Panc1 (cell line): ENCODE results near the gene CHRM1. TPM values are rescaled to one million over a fixed set of nuclear protein-coding genes. Genes with fewer than 3 reads are reported as not detected.

Experiments used
- ATAC-seq: fragments of 200-7000 bp; cut with Tn5 transposase; 2 replicates; pipeline ENCODE4 v1.9.1; 2020; ENCODE audit warnings: mild to moderate bottlenecking, moderate library complexity
- BruUV-seq: library from RNA; stranded (reverse); fragments of 400-500 nt; replicated peaks from 2 replicates; lab custom pipeline; 2021; lab: Mats Ljungman, UMichigan
- CTCF ChIA-PET: fragments of 300-600 bp; sonication (Branson Sonifier 250); formaldehyde crosslinking; loops from one replicate; lab custom pipeline; 2022; ENCODE audit warnings: antibody characterized with exemption; lab: Charles Lee
- POLR2A ChIA-PET: fragments of 300-600 bp; sonication (Branson Sonifier 250); formaldehyde crosslinking; loops from one replicate; lab custom pipeline; 2022; ENCODE audit warnings: antibody characterized with exemption; lab: Charles Lee
- DNase-seq: peaks from one replicate; pipeline ENCODE4 v3.0.0-alpha.2; 2010; ENCODE audit warnings: low read depth, low spot score
- H3K27ac ChIP-seq: 2 replicates; pipeline ENCODE4 v1.5.1; 2011; ENCODE audit warnings: mild to moderate bottlenecking, low read length, inconsistent platforms
- H3K27me3 ChIP-seq: fragments of 200-500 bp; sonication (Bioruptor generic); 2 replicates; pipeline ENCODE4 v1.6.0; 2014; ENCODE audit warnings: low read length, inconsistent platforms; ENCODE audit not compliant: control insufficient read depth, insufficient read depth
- H3K36me3 ChIP-seq: fragments of 200-500 bp; sonication (Bioruptor generic); 2 replicates; pipeline ENCODE4 v1.5.1; 2014; ENCODE audit warnings: inconsistent platforms, mild to moderate bottlenecking, low read length, moderate library complexity; ENCODE audit not compliant: control insufficient read depth, insufficient read depth
- H3K4me1 ChIP-seq: 2 replicates; pipeline ENCODE4 v1.5.1; 2011; ENCODE audit warnings: inconsistent platforms, mild to moderate bottlenecking, low read length, moderate library complexity; ENCODE audit not compliant: control insufficient read depth, insufficient read depth
- H3K4me3 ChIP-seq, 2 experiments: 2 replicates each; pipeline ENCODE4 v1.5.1; 2011 to 2012; ENCODE audit warnings: low read depth in 2 of 2, low read length in 2 of 2, mild to moderate bottlenecking in 2 of 2, inconsistent platforms in 1 of 2, moderate library complexity in 1 of 2
- H3K9me3 ChIP-seq: fragments of 200-500 bp; sonication (Bioruptor generic); 2 replicates; pipeline ENCODE4 v1.5.1; 2014; ENCODE audit warnings: low read depth, mild to moderate bottlenecking, inconsistent platforms, low read length, moderate library complexity; ENCODE audit not compliant: control insufficient read depth, insufficient read depth
- CTCF ChIP-seq: fragments of 450-650 bp; IDR thresholded peaks from 2 replicates; pipeline ENCODE4 v1.5.1; 2017; ENCODE audit warnings: mild to moderate bottlenecking
- POLR2AphosphoS5 ChIP-seq: IDR thresholded peaks from 2 replicates; pipeline ENCODE4 v1.6.1; 2012; ENCODE audit warnings: mild to moderate bottlenecking, low read depth, low read length, moderate library complexity
- SIN3A ChIP-seq: IDR thresholded peaks from 2 replicates; pipeline ENCODE4 v1.6.1; 2012; ENCODE audit warnings: low read depth, mild to moderate bottlenecking, low read length, moderate library complexity, borderline replicate concordance; ENCODE audit not compliant: insufficient read depth
- TCF7L2 ChIP-seq: IDR thresholded peaks from 2 replicates; pipeline ENCODE4 v1.6.1; 2011; ENCODE audit warnings: mild to moderate bottlenecking, low read depth, low read length, inconsistent platforms
- in situ Hi-C: cut with HindIII; loops from 2 replicates; pipeline ENCODE4 v1.10.0; 2016; ENCODE audit warnings: low sequenced_read_pairs, low pct_unique_long_range_greater_than_20kb
- intact Hi-C: fragments of 100-400 bp; cut with micrococcal nuclease; formaldehyde crosslinking; loops from one replicate; pipeline ENCODE4 v1.10.0; 2022; ENCODE audit not compliant: unreplicated experiment
- total RNA-seq: library from RNA; stranded (reverse); gene quantifications from one replicate; pipeline ENCODE4 v1.2.1, GENCODE V29; 2021; ENCODE audit not compliant: unreplicated experiment
- TF ChIP-seq, protein P1 (sequence below), 2 experiments: IDR thresholded peaks; 2 replicates each; pipeline ENCODE4 v1.6.1; 2011 to 2012; ENCODE audit warnings: low read depth in 2 of 2, control low read depth in 1 of 2, low read length in 1 of 2, mild to moderate bottlenecking in 1 of 2, moderate library complexity in 1 of 2; ENCODE audit not compliant: insufficient read depth in 1 of 2

Gene CHRM1
- total RNA-seq, 1 experiment from 2014 or later, result not detected

DNA sequence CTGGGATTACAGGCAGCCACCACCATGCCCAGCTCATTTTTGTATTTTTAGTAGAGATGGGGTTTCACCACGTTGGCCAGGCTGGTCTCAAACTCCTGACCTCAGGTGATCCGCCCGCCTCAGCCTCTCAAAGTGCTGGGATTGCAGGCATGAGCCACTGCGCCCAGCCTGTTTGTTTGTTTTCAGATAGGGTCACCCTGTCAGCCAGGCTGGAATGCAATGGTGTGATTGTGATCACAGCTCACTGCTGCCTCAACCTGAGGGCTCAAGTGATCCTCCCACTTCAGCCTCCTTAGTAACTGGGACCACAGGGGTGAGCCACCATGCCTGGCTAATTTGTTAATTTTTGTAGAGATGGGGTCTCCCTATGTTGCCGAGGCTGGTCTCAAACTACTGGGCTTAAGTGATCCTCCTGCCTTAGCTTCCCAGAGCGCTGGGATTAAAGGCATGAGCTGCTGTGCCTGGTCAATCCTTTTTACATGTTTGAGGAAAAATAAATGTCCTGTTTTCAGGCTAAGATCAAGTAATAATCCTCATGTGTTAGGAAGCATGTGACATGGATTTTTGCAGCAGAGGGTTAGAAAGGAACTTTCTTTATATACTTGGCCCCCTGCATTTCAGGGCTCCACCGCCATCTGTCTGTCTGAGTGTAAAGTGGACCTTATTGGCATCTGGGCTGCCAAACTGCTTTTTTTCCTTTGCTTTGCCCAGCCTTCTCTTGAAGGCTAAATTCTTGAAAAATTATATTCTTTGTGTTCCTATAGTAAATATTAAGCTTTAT is 45.3 kb downstream of the CHRM1 start:
- Histone ChIP-seq H3K4me3 (no peak overlapping the region), H3K9me3 (no peaks in the 10 kb centered on the region), H3K27ac (no peak overlapping the region), H3K27me3 (no peaks in the 10 kb centered on the region), H3K4me1 (peaks cover 13% of the 10 kb centered on the region), H3K36me3 (peaks cover 2% of the 10 kb centered on the region; the same call in 1 of the 2 replicates)
- no TSS peak for BruUV-seq
- DNase-seq (no peak), ATAC-seq (no peak)
- intact Hi-C loops (no loop called here), in situ Hi-C loops (no loop called here)
- POLR2A ChIA-PET, result interaction anchor here (0.7 kb wide), 1 partner anchor 13 kb away, joined by 5 read pairs; no protein-coding TSS in a partner anchor
- CTCF ChIA-PET, result interaction anchor here (0.5 kb wide), 1 partner anchor 10 kb away, joined by 4 read pairs; no protein-coding TSS in a partner anchor
- TF ChIP-seq CTCF (no peak), POLR2AphosphoS5 (no peak), TCF7L2 (no peak), SIN3A (no peak)
- TF ChIP-seq, protein P1, sequence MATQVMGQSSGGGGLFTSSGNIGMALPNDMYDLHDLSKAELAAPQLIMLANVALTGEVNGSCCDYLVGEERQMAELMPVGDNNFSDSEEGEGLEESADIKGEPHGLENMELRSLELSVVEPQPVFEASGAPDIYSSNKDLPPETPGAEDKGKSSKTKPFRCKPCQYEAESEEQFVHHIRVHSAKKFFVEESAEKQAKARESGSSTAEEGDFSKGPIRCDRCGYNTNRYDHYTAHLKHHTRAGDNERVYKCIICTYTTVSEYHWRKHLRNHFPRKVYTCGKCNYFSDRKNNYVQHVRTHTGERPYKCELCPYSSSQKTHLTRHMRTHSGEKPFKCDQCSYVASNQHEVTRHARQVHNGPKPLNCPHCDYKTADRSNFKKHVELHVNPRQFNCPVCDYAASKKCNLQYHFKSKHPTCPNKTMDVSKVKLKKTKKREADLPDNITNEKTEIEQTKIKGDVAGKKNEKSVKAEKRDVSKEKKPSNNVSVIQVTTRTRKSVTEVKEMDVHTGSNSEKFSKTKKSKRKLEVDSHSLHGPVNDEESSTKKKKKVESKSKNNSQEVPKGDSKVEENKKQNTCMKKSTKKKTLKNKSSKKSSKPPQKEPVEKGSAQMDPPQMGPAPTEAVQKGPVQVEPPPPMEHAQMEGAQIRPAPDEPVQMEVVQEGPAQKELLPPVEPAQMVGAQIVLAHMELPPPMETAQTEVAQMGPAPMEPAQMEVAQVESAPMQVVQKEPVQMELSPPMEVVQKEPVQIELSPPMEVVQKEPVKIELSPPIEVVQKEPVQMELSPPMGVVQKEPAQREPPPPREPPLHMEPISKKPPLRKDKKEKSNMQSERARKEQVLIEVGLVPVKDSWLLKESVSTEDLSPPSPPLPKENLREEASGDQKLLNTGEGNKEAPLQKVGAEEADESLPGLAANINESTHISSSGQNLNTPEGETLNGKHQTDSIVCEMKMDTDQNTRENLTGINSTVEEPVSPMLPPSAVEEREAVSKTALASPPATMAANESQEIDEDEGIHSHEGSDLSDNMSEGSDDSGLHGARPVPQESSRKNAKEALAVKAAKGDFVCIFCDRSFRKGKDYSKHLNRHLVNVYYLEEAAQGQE (IDR thresholded peaks at IDR 0.05; ENCODE audit: insufficient read depth in 1 of 2, low read depth in 2 of 2, low read length in 1 of 2), result no peak

- ChIA-PET POLR2A (interaction anchor here (0.6 kb wide), 1 partner anchor 106 kb away, joined by 4 read pairs; no protein-coding TSS in a partner anchor), CTCF (no interaction called here)
- Histone ChIP-seq H3K9me3 (no peaks in the 10 kb centered on the region), H3K36me3 (peaks cover 2% of the 10 kb centered on the region; the same call in 1 of the 2 replicates), H3K27ac (no peak overlapping the region), H3K4me1 (peaks cover 8% of the 10 kb centered on the region), H3K27me3 (no peaks in the 10 kb centered on the region), H3K4me3 (no peak overlapping the region)
- no TSS peak for BruUV-seq
- no peak for TF ChIP-seq POLR2AphosphoS5
- TF ChIP-seq TCF7L2, result no peak
- TF ChIP-seq, protein P1 (IDR thresholded peaks at IDR 0.05; ENCODE audit: insufficient read depth in 1 of 2, low read depth in 2 of 2, low read length in 1 of 2), result no peak
- TF ChIP-seq SIN3A, result no peak
- no peak for TF ChIP-seq CTCF
- in situ Hi-C loops, result no loop called here
- DNase-seq (no peak), ATAC-seq (no peak)
- intact Hi-C loops, result no loop called here
Measured at GRCh38 chr11:62874851-62875250, 46.3 kb downstream of the CHRM1 start.
